Neural cell (in vitro differentiated cells): ENCODE data around the gene HM13. TPM values are rescaled to one million over a fixed set of nuclear protein-coding genes. Genes with fewer than 3 reads are reported as not detected.

Source experiments
- H2AFZ ChIP-seq: fragments of 200-600, 300-800 bp; sonication (generic), shearing (Covaris generic); 2 replicates; pipeline ENCODE4 v1.6.0; 2014; ENCODE audit warnings: low read depth, mild to moderate bottlenecking, antibody characterized with exemption, low read length, moderate library complexity
- H3F3A ChIP-seq: fragments of 200-600 bp; shearing (Covaris generic); 2 replicates; pipeline ENCODE4 v1.6.1; 2016; ENCODE audit warnings: mild to moderate bottlenecking, moderate library complexity, mixed read lengths, antibody characterized with exemption, low read length; ENCODE audit not compliant: insufficient read depth, poor library complexity, severe bottlenecking
- H3K27ac ChIP-seq: fragments of 200-600, 300-800 bp; sonication (generic), shearing (Covaris generic); 2 replicates; pipeline ENCODE4 v1.5.1; 2014; ENCODE audit warnings: mild to moderate bottlenecking, low read length, moderate library complexity
- H3K27me3 ChIP-seq: fragments of 300-800, 200-600 bp; sonication (generic), shearing (Covaris generic); 2 replicates; pipeline ENCODE4 v1.6.0; 2014; ENCODE audit warnings: mild to moderate bottlenecking, low read depth, low read length, moderate library complexity; ENCODE audit not compliant: insufficient read depth
- H3K36me3 ChIP-seq: fragments of 300-800, 200-600 bp; sonication (generic), shearing (Covaris generic); 2 replicates; pipeline ENCODE4 v1.5.1; 2014; ENCODE audit warnings: mild to moderate bottlenecking, antibody characterized with exemption, low read length, moderate library complexity; ENCODE audit not compliant: insufficient read depth
- H3K4me2 ChIP-seq: fragments of 300-800, 200-600 bp; sonication (generic), shearing (Covaris generic); 2 replicates; pipeline ENCODE4 v1.6.0; 2014; ENCODE audit warnings: mild to moderate bottlenecking, low read length
- H3K4me3 ChIP-seq: fragments of 300-800, 200-600 bp; sonication (generic), shearing (Covaris generic); 2 replicates; pipeline ENCODE4 v1.5.1; 2014; ENCODE audit warnings: mild to moderate bottlenecking, low read length, moderate library complexity
- H3K79me2 ChIP-seq: fragments of 200-600 bp; shearing (Covaris generic); replicated peaks from 2 replicates; pipeline ENCODE4 v1.6.0; 2014; ENCODE audit warnings: mild to moderate bottlenecking, low read length, moderate library complexity; ENCODE audit not compliant: insufficient read depth
- H3K9ac ChIP-seq: fragments of 300-800, 200-600 bp; sonication (generic), shearing (Covaris generic); 2 replicates; pipeline ENCODE4 v1.6.1; 2016; ENCODE audit warnings: mild to moderate bottlenecking, low read length, mixed read lengths
- H3K9me2 ChIP-seq: fragments of 200-600 bp; shearing (Covaris generic); 2 replicates; pipeline ENCODE4 v1.6.1; 2016; ENCODE audit warnings: mild to moderate bottlenecking, low read length, mixed read lengths; ENCODE audit not compliant: insufficient read depth
- H3K9me3 ChIP-seq: fragments of 200-600, 300-800 bp; sonication (generic), shearing (Covaris generic); 2 replicates; pipeline ENCODE4 v1.6.1; 2016; ENCODE audit warnings: mild to moderate bottlenecking, mixed run types, low read length, moderate library complexity, mixed read lengths
- H4K20me1 ChIP-seq: fragments of 200-600 bp; shearing (Covaris generic); 2 replicates; pipeline ENCODE4 v1.6.1; 2016; ENCODE audit warnings: mild to moderate bottlenecking, mixed run types; ENCODE audit not compliant: insufficient read depth
- EP300 ChIP-seq: fragments of 450-650 bp; conservative IDR thresholded peaks from 2 replicates; pipeline ENCODE4 v1.6.1; 2014; ENCODE audit warnings: antibody characterized with exemption, mild to moderate bottlenecking, moderate library complexity; ENCODE audit not compliant: poor library complexity, severe bottlenecking
- EZH2 ChIP-seq: fragments of 200-600, 300-800 bp; shearing (Covaris generic), sonication (generic); IDR thresholded peaks from 2 replicates; pipeline ENCODE4 v1.6.1; 2014; ENCODE audit warnings: antibody characterized with exemption, low read length, borderline replicate concordance, mild to moderate bottlenecking; ENCODE audit not compliant: insufficient read depth, poor library complexity, severe bottlenecking
- MXI1 ChIP-seq: fragments of 450-650 bp; conservative IDR thresholded peaks from 2 replicates; pipeline ENCODE4 v1.6.1; 2014; ENCODE audit warnings: antibody characterized with exemption, mild to moderate bottlenecking; ENCODE audit not compliant: poor library complexity, severe bottlenecking
- POLR2AphosphoS5 ChIP-seq: IDR thresholded peaks from 2 replicates; pipeline ENCODE4 v1.6.1; 2012
- RAD21 ChIP-seq: fragments of 450-650 bp; conservative IDR thresholded peaks from 2 replicates; pipeline ENCODE4 v1.6.1; 2014; ENCODE audit warnings: antibody characterized with exemption, mild to moderate bottlenecking, moderate library complexity
- REST ChIP-seq: IDR thresholded peaks from 2 replicates; pipeline ENCODE4 v1.6.1; 2012; ENCODE audit warnings: borderline replicate concordance
- SMC3 ChIP-seq: fragments of 450-650 bp; conservative IDR thresholded peaks from 2 replicates; pipeline ENCODE4 v1.6.1; 2014; ENCODE audit warnings: antibody characterized with exemption, mild to moderate bottlenecking, moderate library complexity; ENCODE audit not compliant: poor library complexity
- TAF1 ChIP-seq: IDR thresholded peaks from 2 replicates; pipeline ENCODE4 v1.6.1; 2012; ENCODE audit warnings: low read depth
- polyA plus RNA-seq: library from polyadenylated mRNA; depleted of rRNA; stranded (reverse); fragments of >200 nt; gene quantifications from 2 replicates; pipeline ENCODE4 v1.2.3, GENCODE V29; 2014
- TF ChIP-seq, protein P1 (sequence below): fragments of 450-650 bp; IDR thresholded peaks from 2 replicates; pipeline ENCODE4 v1.5.1; 2014; ENCODE audit warnings: antibody characterized with exemption, mild to moderate bottlenecking, moderate library complexity; ENCODE audit not compliant: poor library complexity, severe bottlenecking

Gene HM13
- polyA plus RNA-seq, 1 donor from 2014 or later: 95.4 TPM

DNA sequence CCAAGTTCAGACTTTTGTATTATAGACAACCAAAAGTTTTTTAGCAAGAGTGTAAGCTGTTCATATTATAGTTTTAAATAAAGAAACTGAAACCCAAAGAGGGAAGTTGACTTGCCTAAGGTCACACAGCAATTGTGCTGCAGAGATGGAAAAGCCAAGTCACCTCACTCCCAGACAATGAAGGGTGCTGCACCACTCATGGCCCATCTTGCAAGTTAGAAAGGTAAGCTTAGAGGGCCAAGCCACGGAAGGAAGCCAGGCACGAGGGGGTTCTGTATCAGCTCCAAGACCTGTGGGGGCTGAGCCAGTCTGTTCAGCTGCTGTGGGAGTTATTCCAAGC is 40.2 kb upstream of the HM13 start:
- H2AFZ ChIP-seq: no peak overlapping the region
- H3K79me2 ChIP-seq: no peaks in the 10 kb centered on the region
- peaks cover 11% of the 10 kb centered on the region for H3K9me3 ChIP-seq
- no peak overlapping the region for H3K4me3 ChIP-seq
- no peak overlapping the region for H3K4me2 ChIP-seq
- H3K27me3 ChIP-seq: no peaks in the 10 kb centered on the region
- H3K9ac ChIP-seq: no peak overlapping the region
- H3F3A ChIP-seq: no peaks in the 10 kb centered on the region
- no peaks in the 10 kb centered on the region for H4K20me1 ChIP-seq
- no peaks in the 10 kb centered on the region for H3K9me2 ChIP-seq
- no peak overlapping the region for H3K27ac ChIP-seq
- H3K36me3 ChIP-seq: no peaks in the 10 kb centered on the region
- TF ChIP-seq TAF1: no peak
- no peak for TF ChIP-seq RAD21
- TF ChIP-seq, protein P1, sequence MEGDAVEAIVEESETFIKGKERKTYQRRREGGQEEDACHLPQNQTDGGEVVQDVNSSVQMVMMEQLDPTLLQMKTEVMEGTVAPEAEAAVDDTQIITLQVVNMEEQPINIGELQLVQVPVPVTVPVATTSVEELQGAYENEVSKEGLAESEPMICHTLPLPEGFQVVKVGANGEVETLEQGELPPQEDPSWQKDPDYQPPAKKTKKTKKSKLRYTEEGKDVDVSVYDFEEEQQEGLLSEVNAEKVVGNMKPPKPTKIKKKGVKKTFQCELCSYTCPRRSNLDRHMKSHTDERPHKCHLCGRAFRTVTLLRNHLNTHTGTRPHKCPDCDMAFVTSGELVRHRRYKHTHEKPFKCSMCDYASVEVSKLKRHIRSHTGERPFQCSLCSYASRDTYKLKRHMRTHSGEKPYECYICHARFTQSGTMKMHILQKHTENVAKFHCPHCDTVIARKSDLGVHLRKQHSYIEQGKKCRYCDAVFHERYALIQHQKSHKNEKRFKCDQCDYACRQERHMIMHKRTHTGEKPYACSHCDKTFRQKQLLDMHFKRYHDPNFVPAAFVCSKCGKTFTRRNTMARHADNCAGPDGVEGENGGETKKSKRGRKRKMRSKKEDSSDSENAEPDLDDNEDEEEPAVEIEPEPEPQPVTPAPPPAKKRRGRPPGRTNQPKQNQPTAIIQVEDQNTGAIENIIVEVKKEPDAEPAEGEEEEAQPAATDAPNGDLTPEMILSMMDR: no peak
- TF ChIP-seq EZH2: no peak
- no peak for TF ChIP-seq POLR2AphosphoS5
- TF ChIP-seq REST: no peak
- no peak for TF ChIP-seq EP300
- TF ChIP-seq SMC3: no peak
- TF ChIP-seq MXI1: no peak

DNA sequence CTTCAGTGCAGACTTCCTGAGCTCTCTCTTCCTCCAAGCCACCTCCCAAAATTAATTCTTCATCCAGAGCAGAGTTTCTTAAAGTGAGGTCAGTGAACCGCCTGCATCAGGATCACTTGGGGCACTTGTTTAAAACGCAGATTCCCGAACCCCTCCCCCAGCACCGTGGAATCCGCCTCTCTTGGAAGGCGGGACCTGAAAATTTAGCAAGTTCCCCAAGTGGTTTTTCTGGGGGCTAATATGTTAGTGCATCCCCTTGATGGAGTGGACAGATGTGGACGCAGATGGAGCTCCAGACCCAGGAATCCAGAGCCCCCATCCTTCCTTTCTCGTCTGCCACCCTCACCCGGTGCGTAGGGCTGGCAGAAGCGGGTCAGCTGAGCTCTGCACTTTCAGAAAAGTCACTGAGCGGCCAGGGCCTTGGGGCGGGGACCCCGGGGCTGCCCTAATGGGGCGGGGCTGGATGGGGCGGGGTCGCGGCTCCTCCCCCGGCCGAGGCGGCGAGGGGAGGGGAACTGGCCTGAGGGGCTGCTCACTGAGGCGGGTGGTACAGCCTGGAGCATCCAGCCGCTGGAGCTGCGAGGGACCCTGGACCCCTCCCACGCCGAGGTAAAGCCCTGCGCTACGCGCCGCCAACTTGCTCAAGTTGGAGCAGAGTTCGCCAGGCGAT is 39.3 kb upstream of the HM13 start, which contains the start of the genes DEFB124 and REM1:
Gene DEFB124, minus strand, starts transcription at position 370 of the 670 bp plus-strand sequence. CDS start 2,114 bp downstream, outside the sequence.
Gene REM1, plus strand, starts transcription at position 531 of the 670 bp plus-strand sequence. CDS start 1,158 bp downstream, outside the sequence.
- Histone ChIP-seq H2AFZ (no peak within 1 kb of the TSS), H4K20me1 (no peaks in the 10 kb centered on the region), H3K27me3 (no peaks in the 10 kb centered on the region), H3F3A (no peaks in the 10 kb centered on the region), H3K4me3 (no peak within 1 kb of the TSS), H3K4me2 (no peak within 1 kb of the TSS), H3K36me3 (no peaks in the 10 kb centered on the region), H3K79me2 (no peaks in the 10 kb centered on the region), H3K9me2 (no peaks in the 10 kb centered on the region), H3K27ac (no peak within 1 kb of the TSS), H3K9me3 (peaks cover 11% of the 10 kb centered on the region), H3K9ac (no peak within 1 kb of the TSS)
- TF ChIP-seq POLR2AphosphoS5 (no peak), EP300 (no peak), EZH2 (no peak), SMC3 (no peak), REST (no peak), MXI1 (no peak), TAF1 (no peak), RAD21 (no peak)
- TF ChIP-seq, protein P1: no peak
